Parathyroid adenoma (tissue), 2 donors: ENCODE results near the gene ZNF831.

ENCODE experiments used
- H2AFZ ChIP-seq: fragments of 300-600 bp; sonication (generic); one replicate; pipeline ENCODE4 v1.7.0; 2017; ENCODE audit warnings: antibody characterized with exemption, mild to moderate bottlenecking
- H3K27ac ChIP-seq: fragments of 300-600 bp; sonication (generic); one replicate; pipeline ENCODE4 v1.7.0; 2017
- H3K27me3 ChIP-seq: fragments of 300-600 bp; sonication (generic); one replicate; pipeline ENCODE4 v1.7.0; 2017; ENCODE audit warnings: low read length; ENCODE audit not compliant: control insufficient read depth, insufficient read depth
- H3K36me3 ChIP-seq: fragments of 300-600 bp; sonication (generic); one replicate; pipeline ENCODE4 v1.7.0; 2017; ENCODE audit warnings: low read length; ENCODE audit not compliant: control insufficient read depth, insufficient read depth
- H3K4me1 ChIP-seq: fragments of 300-600 bp; sonication (generic); one replicate; pipeline ENCODE4 v1.7.0; 2017; ENCODE audit warnings: control low read depth
- H3K4me2 ChIP-seq: fragments of 300-600 bp; sonication (generic); one replicate; pipeline ENCODE4 v1.7.0; 2017; ENCODE audit warnings: low read length
- H3K4me3 ChIP-seq: fragments of 300-600 bp; sonication (generic); one replicate; pipeline ENCODE4 v1.7.0; 2017; ENCODE audit warnings: low read depth, low read length
- H3K79me2 ChIP-seq: fragments of 300-600 bp; sonication (generic); one replicate; pipeline ENCODE4 v1.7.0; 2017; ENCODE audit warnings: control low read depth
- H3K9ac ChIP-seq: fragments of 300-600 bp; sonication (generic); one replicate; pipeline ENCODE4 v1.7.0; 2017; ENCODE audit warnings: mild to moderate bottlenecking
- H3K9me3 ChIP-seq: fragments of 300-600 bp; sonication (generic); one replicate; pipeline ENCODE4 v1.7.0; 2017; ENCODE audit warnings: low read length; ENCODE audit not compliant: control insufficient read depth
- CTCF ChIP-seq: fragments of 300-600 bp; sonication (generic); IDR thresholded peaks from one replicate; pipeline ENCODE4 v1.7.0; 2017; ENCODE audit warnings: antibody characterized with exemption, mild to moderate bottlenecking
- donor health status: primary hyperparathyroidism.

ZNF831 gene

GRCh38 chr20:59221707-59222252 lies 58.2 kb downstream of the ZNF831 start:
- H2AFZ ChIP-seq = peak overlapping the region; percentile 84
- no peak overlapping the region for H3K9ac ChIP-seq
- peak overlapping the region; percentile 59 for H3K4me3 ChIP-seq
- H3K9me3 ChIP-seq = no peaks in the 10 kb centered on the region
- peak overlapping the region; percentile 82 for H3K4me2 ChIP-seq
- H3K27me3 ChIP-seq = peaks cover 4% of the 10 kb centered on the region
- no peak overlapping the region for H3K27ac ChIP-seq
- H3K36me3 ChIP-seq = no peaks in the 10 kb centered on the region
- no peak for TF ChIP-seq CTCF
- H3K79me2 ChIP-seq = no peaks in the 10 kb centered on the region
- no peaks in the 10 kb centered on the region for H3K4me1 ChIP-seq

- Histone ChIP-seq H3K27me3 (peaks cover 4% of the 10 kb centered on the region), H3K4me1 (no peaks in the 10 kb centered on the region), H3K4me2 (peak overlapping the region; percentile 82), H2AFZ (peak overlapping the region; percentile 84), H3K9ac (no peak overlapping the region), H3K27ac (no peak overlapping the region), H3K9me3 (no peaks in the 10 kb centered on the region), H3K79me2 (no peaks in the 10 kb centered on the region), H3K36me3 (no peaks in the 10 kb centered on the region), H3K4me3 (peak overlapping the region; percentile 59)
- peak; percentile 96 for TF ChIP-seq CTCF
Measured at GRCh38 chr20:59222253-59223181, 58.9 kb downstream of the ZNF831 start.

- Histone ChIP-seq H3K4me2 (peak overlapping the region; percentile 82), H3K27me3 (peaks cover 4% of the 10 kb centered on the region), H3K27ac (no peak overlapping the region), H3K79me2 (no peaks in the 10 kb centered on the region), H2AFZ (peak overlapping the region; percentile 84), H3K36me3 (no peaks in the 10 kb centered on the region), H3K9me3 (no peaks in the 10 kb centered on the region), H3K9ac (no peak overlapping the region), H3K4me3 (no peak overlapping the region), H3K4me1 (no peaks in the 10 kb centered on the region)
- TF ChIP-seq CTCF = no peak
Measured at GRCh38 chr20:59223182-59223601, 59.6 kb downstream of the ZNF831 start.

- Histone ChIP-seq H3K9ac (no peak overlapping the region), H3K4me1 (no peaks in the 10 kb centered on the region), H3K4me3 (no peak overlapping the region), H3K4me2 (no peak overlapping the region), H3K27me3 (peaks cover 4% of the 10 kb centered on the region), H3K79me2 (no peaks in the 10 kb centered on the region), H3K27ac (no peak overlapping the region), H2AFZ (no peak overlapping the region), H3K36me3 (no peaks in the 10 kb centered on the region), H3K9me3 (no peaks in the 10 kb centered on the region)
- no peak for TF ChIP-seq CTCF
Measured at GRCh38 chr20:59223750-59224149, 60.1 kb downstream of the ZNF831 start.
